Activated gamma-delta T cell (primary cell): ENCODE data around the gene LYRM4.
"Not testable (repeated sequence)": the region's sequence is repeated elsewhere in the genome, so short reads cannot be mapped to it uniquely, and the experiment has no call there.

Source experiments
- DNase-seq: peaks from one replicate; lab custom pipeline; 2025; lab: John Stamatoyannopoulos, UW

LYRM4 gene

GRCh38 chr6:5122504-5123112, 138.1 kb downstream of the LYRM4 start:
- DNase-seq: no peak

GRCh38 chr6:5121956-5122355, 138.8 kb downstream of the LYRM4 start:
- DNase-seq: no peak

GRCh38 chr6:5121479-5121878, 139.3 kb downstream of the LYRM4 start:
- DNase-seq: no peak

- not testable (repeated sequence) for DNase-seq
Measured at GRCh38 chr6:5120543-5120942, 140.2 kb downstream of the LYRM4 start.

- DNase-seq: no peak
Measured at GRCh38 chr6:5120011-5120410, 140.7 kb downstream of the LYRM4 start.

GRCh38 chr6:5119090-5119951, 141.4 kb downstream of the LYRM4 start:
- no peak for DNase-seq

- no peak for DNase-seq
Measured at GRCh38 chr6:5116243-5116991, 144.3 kb downstream of the LYRM4 start.

GRCh38 chr6:5115168-5115567, 145.6 kb downstream of the LYRM4 start:
- DNase-seq: no peak

- DNase-seq: no peak
Measured at GRCh38 chr6:5113096-5113495, 147.7 kb downstream of the LYRM4 start.

GRCh38 chr6:5112066-5112799, 148.5 kb downstream of the LYRM4 start:
- DNase-seq: no peak

- no peak for DNase-seq
Measured at GRCh38 chr6:5111626-5112025, 149.1 kb downstream of the LYRM4 start.

GRCh38 chr6:5110246-5110645, 150.5 kb downstream of the LYRM4 start:
- no peak for DNase-seq

GRCh38 chr6:5109436-5109835, 151.3 kb downstream of the LYRM4 start:
- DNase-seq: no peak

GRCh38 chr6:5108536-5109150, 152.1 kb downstream of the LYRM4 start:
- no peak for DNase-seq

GRCh38 chr6:5108068-5108467, 152.7 kb downstream of the LYRM4 start:
- DNase-seq: no peak

GRCh38 chr6:5107341-5107740, 153.4 kb downstream of the LYRM4 start:
- no peak for DNase-seq

GRCh38 chr6:5105146-5105545, 155.6 kb downstream of the LYRM4 start:
- DNase-seq: no peak

GRCh38 chr6:5104667-5105066, 156.1 kb downstream of the LYRM4 start:
- no peak for DNase-seq

- no peak for DNase-seq
Measured at GRCh38 chr6:5103250-5103649, 157.5 kb downstream of the LYRM4 start.

GRCh38 chr6:5102267-5102970, 158.3 kb downstream of the LYRM4 start:
- DNase-seq: no peak

- DNase-seq: no peak
Measured at GRCh38 chr6:5100806-5101205, 159.9 kb downstream of the LYRM4 start.
